ENCODE data around the gene ATP23.

ATP23 gene

GRCh38 chr12:57983858-57984505 lies 42.6 kb downstream of the ATP23 start:
- no peak for DNase-seq

DNA sequence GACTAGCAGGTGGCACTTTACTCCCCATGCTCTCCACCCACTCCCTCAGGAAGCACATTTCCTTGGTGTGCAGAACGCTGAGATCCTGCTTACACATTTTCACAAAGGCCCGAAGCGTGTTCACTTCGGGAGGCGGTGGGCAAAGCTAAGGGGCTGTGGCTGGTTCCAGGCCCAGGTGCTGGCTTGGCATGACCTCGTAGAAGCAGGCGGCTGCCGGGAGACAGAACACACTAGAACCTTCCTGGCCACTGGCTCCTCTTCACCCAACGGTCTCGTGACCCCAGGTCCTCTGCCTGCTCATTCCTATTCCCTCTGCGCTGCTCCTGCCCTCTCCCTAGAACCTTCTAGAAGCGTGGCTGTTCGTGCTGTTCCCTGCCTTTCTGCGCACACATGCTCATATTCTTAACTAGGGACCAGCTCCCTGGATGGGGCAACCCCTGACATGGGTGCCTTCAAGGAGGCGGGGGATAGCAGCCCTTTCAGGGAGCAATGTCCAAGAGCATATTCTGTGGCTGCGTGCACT lies 43.3 kb downstream of the ATP23 start:
- no peak for DNase-seq

DNA sequence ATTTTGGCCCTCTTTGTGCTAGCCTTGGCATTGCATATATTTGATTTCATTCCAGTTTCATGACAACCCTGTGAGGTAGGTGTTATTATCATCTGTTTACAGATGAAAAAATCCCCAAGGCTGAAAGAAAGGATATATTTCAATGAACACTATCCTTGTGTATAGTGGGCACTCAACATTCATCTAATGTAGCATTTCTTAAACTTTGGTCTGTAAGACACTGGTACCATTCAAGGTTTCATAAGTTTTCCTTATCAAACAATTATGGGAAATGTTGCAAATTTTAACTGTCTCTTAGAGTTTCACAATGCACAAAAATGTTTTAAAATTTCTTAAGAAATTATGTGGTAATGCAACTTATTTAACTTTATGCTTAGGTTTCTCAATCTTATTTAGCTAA lies 44.3 kb downstream of the ATP23 start:
- no peak for DNase-seq

- DNase-seq, result no peak
Observed at GRCh38 chr12:57989838-57990237, 48.5 kb downstream of the ATP23 start.

- DNase-seq, result no peak
Observed at GRCh38 chr12:57990241-57990883, 49.0 kb downstream of the ATP23 start.

GRCh38 chr12:57992001-57992400 lies 50.6 kb downstream of the ATP23 start:
- DNase-seq, result no peak

DNA sequence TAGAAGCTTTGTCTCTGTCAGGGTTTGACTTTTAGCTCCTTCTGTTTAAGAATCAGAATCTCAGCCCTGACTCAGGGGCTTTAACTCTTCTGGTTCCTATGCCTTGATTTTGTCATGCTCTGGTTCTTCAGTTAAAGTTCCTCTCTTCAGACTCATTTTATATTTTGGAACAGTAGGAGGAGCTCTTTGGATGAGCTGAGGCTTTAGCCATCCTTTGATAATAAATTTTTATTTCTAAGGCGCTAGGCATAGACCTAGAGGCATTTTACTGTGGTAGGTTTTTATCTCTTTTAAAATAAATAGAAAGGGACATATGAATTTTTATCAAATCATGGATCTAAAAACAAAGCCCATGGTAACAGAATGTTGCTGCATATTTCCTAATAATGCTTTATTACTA lies 51.7 kb downstream of the ATP23 start:
- no peak for DNase-seq

GRCh38 chr12:57993834-57994233 lies 52.5 kb downstream of the ATP23 start:
- no peak for DNase-seq

DNA sequence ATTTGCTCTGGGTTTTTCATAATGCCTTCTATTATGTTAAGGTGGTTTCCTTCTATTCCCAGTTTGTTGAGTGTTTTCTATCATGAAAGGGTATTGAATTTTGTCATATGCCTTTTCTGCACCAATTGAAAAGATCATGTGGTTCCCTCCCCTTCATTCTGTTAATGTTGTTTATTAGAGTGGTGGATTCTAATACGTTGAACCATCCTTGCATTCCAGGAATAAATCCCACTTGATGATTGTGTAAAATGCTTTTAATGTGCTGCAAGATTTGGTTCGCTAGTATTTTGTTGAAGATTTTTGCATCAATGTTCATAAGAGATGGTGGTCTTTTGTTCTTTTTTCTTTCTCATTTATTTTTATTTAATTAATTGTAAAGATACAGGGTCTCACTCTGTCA lies 55.2 kb downstream of the ATP23 start:
- DNase-seq, result no peak

GRCh38 chr12:57998251-57998650 lies 56.9 kb downstream of the ATP23 start:
- DNase-seq, result no peak

- DNase-seq, result no peak
Observed at GRCh38 chr12:58000499-58000898, 59.1 kb downstream of the ATP23 start.

- DNase-seq, result no peak
Observed at GRCh38 chr12:58007875-58008274, 66.5 kb downstream of the ATP23 start.

- DNase-seq, result no peak
Observed at GRCh38 chr12:58008634-58009033, 67.3 kb downstream of the ATP23 start.
